ENCODE data around the gene ATG4D. TPM values are rescaled to one million over a fixed set of nuclear protein-coding genes. Genes with fewer than 3 reads are reported as not detected.

ATG4D gene
- total RNA-seq, 1 donor from 2014 or later = 48.7 TPM

DNA sequence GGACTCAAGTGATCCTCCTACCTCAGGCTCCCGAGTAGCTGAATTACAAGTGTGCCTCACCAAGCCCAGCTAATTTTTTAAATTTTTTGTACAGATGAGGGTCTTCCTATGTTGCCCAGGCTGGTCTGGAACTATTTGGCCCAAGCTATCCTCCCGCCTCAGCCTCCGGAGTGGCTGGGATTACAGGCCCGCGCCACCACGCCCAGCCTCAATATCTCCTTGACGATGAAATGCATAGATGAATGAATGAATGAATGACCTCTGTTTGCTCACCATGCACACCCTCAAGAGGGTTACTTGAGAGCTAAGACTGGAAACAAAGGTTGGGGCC, 58.3 kb downstream of the ATG4D start:
- no peaks in the 10 kb centered on the region for H3K27me3 ChIP-seq (ENCODE audit: low read depth)
- peaks cover 50% of the 10 kb centered on the region for H3K4me1 ChIP-seq
- intact Hi-C loops (cut with micrococcal nuclease) = no loop called here
- H3K27ac ChIP-seq (replicated peaks) = peak overlapping the region; percentile 98
- no peaks in the 10 kb centered on the region for H3K9me3 ChIP-seq (replicated peaks)
- no peaks in the 10 kb centered on the region for H3K36me3 ChIP-seq
- no peak for DNase-seq
- TF ChIP-seq, protein P1, sequence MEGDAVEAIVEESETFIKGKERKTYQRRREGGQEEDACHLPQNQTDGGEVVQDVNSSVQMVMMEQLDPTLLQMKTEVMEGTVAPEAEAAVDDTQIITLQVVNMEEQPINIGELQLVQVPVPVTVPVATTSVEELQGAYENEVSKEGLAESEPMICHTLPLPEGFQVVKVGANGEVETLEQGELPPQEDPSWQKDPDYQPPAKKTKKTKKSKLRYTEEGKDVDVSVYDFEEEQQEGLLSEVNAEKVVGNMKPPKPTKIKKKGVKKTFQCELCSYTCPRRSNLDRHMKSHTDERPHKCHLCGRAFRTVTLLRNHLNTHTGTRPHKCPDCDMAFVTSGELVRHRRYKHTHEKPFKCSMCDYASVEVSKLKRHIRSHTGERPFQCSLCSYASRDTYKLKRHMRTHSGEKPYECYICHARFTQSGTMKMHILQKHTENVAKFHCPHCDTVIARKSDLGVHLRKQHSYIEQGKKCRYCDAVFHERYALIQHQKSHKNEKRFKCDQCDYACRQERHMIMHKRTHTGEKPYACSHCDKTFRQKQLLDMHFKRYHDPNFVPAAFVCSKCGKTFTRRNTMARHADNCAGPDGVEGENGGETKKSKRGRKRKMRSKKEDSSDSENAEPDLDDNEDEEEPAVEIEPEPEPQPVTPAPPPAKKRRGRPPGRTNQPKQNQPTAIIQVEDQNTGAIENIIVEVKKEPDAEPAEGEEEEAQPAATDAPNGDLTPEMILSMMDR (IDR thresholded peaks at IDR 0.05; ENCODE audit: borderline replicate concordance) = no peak
- H3K4me3 ChIP-seq = peak overlapping the region; percentile 100

DNA sequence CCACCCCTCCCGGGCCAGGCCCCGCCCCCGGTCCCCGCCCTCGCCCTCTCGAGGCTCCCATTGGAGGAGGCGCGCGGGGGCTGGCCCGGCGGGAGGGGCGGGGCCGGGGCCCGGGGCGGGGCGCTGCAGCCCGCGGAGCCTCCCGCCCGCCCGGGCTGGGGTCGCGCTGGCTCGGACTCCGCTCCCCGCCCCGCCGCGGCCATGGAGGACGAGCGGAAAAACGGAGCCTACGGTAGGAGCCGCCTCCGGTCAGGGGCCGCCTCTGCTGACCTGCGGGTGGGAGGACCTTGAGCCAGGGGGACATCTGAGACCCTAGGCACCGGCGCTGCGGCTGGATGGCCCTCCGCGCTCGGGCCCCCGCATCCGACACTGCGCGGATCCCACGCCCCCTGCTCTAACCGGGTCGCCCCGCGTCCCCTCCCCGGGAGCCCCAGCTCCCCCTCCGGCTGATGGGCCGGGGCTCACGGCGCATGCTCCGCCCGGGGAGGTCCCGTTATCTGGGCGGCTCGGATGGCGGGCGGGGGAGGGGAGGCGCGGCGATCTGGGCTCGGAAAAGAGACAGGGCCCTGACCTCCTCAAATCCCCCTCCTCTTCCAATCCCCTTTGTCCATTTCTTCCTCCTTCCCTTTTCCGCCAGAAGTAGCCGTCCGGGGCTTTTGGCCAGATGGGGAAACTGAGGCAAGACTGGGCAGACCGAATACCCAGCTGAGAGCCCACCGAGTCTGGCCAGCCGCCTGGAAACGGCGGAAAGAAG, 58.8 kb downstream of the ATG4D start:
- peak; percentile 89 for DNase-seq
- TF ChIP-seq, protein P1 (IDR thresholded peaks at IDR 0.05; ENCODE audit: borderline replicate concordance) = no peak
- H3K4me3 ChIP-seq = peak overlapping the region; percentile 100
- intact Hi-C loops (cut with micrococcal nuclease) = no loop called here
- H3K36me3 ChIP-seq = no peaks in the 10 kb centered on the region
- H3K4me1 ChIP-seq = peaks cover 46% of the 10 kb centered on the region
- no peaks in the 10 kb centered on the region for H3K27me3 ChIP-seq (ENCODE audit: low read depth)
- H3K9me3 ChIP-seq (replicated peaks) = no peaks in the 10 kb centered on the region
- H3K27ac ChIP-seq (replicated peaks) = peak overlapping the region; percentile 98

Small RNAs within 50 kb of the gene (microRNA-seq; reads per million reads assigned to microRNA genes)
- not detected for gene MIR1238

Other genes with a start within 250 kb of the ATG4D start
- 0.74 TPM for gene ZGLP1, start 234.1 kb upstream of the ATG4D start, total RNA-seq
- gene FDX2, start 227.9 kb upstream of the ATG4D start, total RNA-seq = 17.4 TPM
- gene RAVER1, start 210.4 kb upstream of the ATG4D start, total RNA-seq = 11.1 TPM
- 31.3 TPM for gene ICAM3, start 204.3 kb upstream of the ATG4D start, total RNA-seq
- 55.1 TPM for gene TYK2, start 163.3 kb upstream of the ATG4D start, total RNA-seq
- gene CDC37, start 140.4 kb upstream of the ATG4D start, total RNA-seq = 142 TPM
- gene PDE4A, start 123.4 kb upstream of the ATG4D start, total RNA-seq = 20.0 TPM
- 74.5 TPM for gene KEAP1, start 40.5 kb upstream of the ATG4D start, total RNA-seq
- gene S1PR5, start 26.5 kb upstream of the ATG4D start, total RNA-seq = 0.11 TPM
- gene KRI1, start 22.1 kb downstream of the ATG4D start, total RNA-seq = 10.2 TPM
- gene CDKN2D, start 25.1 kb downstream of the ATG4D start, total RNA-seq = 9.4 TPM
- not detected for gene AP1M2, start 43.4 kb downstream of the ATG4D start, total RNA-seq
- 74.2 TPM for gene SLC44A2, start 81.6 kb downstream of the ATG4D start, total RNA-seq
- 106 TPM for gene ILF3, start 110.4 kb downstream of the ATG4D start, total RNA-seq
- gene QTRT1, start 157.5 kb downstream of the ATG4D start, total RNA-seq = 30.5 TPM
- 156 TPM for gene DNM2, start 174.2 kb downstream of the ATG4D start, total RNA-seq

Data from left ventricle myocardium inferior (tissue), 1 donor.